GM12864 (cell line): ENCODE data around the gene COA8.

Source experiments
- DNase-seq: peaks from one replicate; pipeline ENCODE4 v3.0.0-alpha.2; 2011; ENCODE audit warnings: low read depth
- H3K4me3 ChIP-seq: 2 replicates; pipeline ENCODE4 v1.5.1; 2011; ENCODE audit warnings: mild to moderate bottlenecking, low read depth, low read length, control low read depth
- CTCF ChIP-seq: IDR thresholded peaks from 2 replicates; pipeline ENCODE4 v1.5.1; 2011; ENCODE audit warnings: low read depth, mild to moderate bottlenecking, moderate library complexity, low read length, control low read depth, inconsistent platforms; ENCODE audit errors: missing control alignments

Gene COA8

GRCh38 chr14:103540821-103541708 is 21.7 kb upstream of the COA8 start:
- DNase-seq, result no peak
- TF ChIP-seq CTCF, result no peak

GRCh38 chr14:103541709-103542604 is 20.8 kb upstream of the COA8 start:
- DNase-seq, result no peak
- no peak for TF ChIP-seq CTCF
- no peak overlapping the region for H3K4me3 ChIP-seq

More at GRCh38 chr14:103540821-103541708, 21.7 kb upstream of the COA8 start:
- no peak overlapping the region for H3K4me3 ChIP-seq

- H3K4me3 ChIP-seq, result no peak overlapping the region
- no peak for TF ChIP-seq CTCF
- no peak for DNase-seq
These were observed 20.1 kb upstream of the COA8 start for GRCh38 chr14:103542605-103543088.

- no peak for DNase-seq
- no peak for TF ChIP-seq CTCF
- no peak overlapping the region for H3K4me3 ChIP-seq
These were observed 19.6 kb upstream of the COA8 start for GRCh38 chr14:103543140-103543539.

- no peak for DNase-seq
- H3K4me3 ChIP-seq, result no peak overlapping the region
- TF ChIP-seq CTCF, result no peak
These were observed 18.9 kb upstream of the COA8 start for GRCh38 chr14:103543721-103544387.

GRCh38 chr14:103544388-103545218 is 18.2 kb upstream of the COA8 start:
- DNase-seq, result no peak
- H3K4me3 ChIP-seq, result no peak overlapping the region
- TF ChIP-seq CTCF, result no peak
